AG10803 (cell line): ENCODE results near the gene TRAPPC14.
A peak's percentile ranks its signal among the peaks of the same experiment; 100 is the strongest.
"Not testable (repeated sequence)": the region's sequence is repeated elsewhere in the genome, so short reads cannot be mapped to it uniquely, and the experiment has no call there.

Experiments used
- DNase-seq: peaks from one replicate; pipeline ENCODE4 v3.0.0; 2010; ENCODE audit warnings: low read depth
- H3K4me3 ChIP-seq: 2 replicates; pipeline ENCODE4 v1.5.1; 2011; ENCODE audit warnings: mild to moderate bottlenecking, low read length, control low read depth
- TF ChIP-seq, protein P1 (sequence below): conservative IDR thresholded peaks from 2 replicates; pipeline ENCODE4 v1.5.1; 2011; ENCODE audit warnings: mild to moderate bottlenecking, low read length, control low read depth, inconsistent platforms

The TRAPPC14 gene

DNA sequence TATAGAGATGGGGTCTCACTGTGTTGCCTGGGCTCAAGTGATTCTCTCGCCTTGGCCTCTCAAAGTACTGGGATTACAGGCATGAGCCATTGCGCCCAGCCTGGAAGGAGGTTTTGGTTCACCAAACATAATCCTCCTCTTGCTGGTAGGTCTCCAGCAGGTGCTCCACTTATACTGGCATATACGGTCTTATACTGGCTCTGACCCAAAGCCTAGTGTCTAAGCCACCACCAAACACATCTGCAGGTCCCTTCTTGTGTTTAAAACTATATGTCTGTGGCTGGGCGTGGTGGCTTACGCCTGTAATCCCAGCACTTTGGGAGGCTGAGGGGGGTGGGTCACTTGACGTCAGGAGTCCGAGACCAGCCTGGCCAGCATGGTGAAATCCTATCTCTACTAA lies 26.4 kb downstream of the TRAPPC14 start:
- TF ChIP-seq, protein P1, sequence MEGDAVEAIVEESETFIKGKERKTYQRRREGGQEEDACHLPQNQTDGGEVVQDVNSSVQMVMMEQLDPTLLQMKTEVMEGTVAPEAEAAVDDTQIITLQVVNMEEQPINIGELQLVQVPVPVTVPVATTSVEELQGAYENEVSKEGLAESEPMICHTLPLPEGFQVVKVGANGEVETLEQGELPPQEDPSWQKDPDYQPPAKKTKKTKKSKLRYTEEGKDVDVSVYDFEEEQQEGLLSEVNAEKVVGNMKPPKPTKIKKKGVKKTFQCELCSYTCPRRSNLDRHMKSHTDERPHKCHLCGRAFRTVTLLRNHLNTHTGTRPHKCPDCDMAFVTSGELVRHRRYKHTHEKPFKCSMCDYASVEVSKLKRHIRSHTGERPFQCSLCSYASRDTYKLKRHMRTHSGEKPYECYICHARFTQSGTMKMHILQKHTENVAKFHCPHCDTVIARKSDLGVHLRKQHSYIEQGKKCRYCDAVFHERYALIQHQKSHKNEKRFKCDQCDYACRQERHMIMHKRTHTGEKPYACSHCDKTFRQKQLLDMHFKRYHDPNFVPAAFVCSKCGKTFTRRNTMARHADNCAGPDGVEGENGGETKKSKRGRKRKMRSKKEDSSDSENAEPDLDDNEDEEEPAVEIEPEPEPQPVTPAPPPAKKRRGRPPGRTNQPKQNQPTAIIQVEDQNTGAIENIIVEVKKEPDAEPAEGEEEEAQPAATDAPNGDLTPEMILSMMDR, result no peak
- no peak for DNase-seq
- H3K4me3 ChIP-seq, result no peak overlapping the region

DNA sequence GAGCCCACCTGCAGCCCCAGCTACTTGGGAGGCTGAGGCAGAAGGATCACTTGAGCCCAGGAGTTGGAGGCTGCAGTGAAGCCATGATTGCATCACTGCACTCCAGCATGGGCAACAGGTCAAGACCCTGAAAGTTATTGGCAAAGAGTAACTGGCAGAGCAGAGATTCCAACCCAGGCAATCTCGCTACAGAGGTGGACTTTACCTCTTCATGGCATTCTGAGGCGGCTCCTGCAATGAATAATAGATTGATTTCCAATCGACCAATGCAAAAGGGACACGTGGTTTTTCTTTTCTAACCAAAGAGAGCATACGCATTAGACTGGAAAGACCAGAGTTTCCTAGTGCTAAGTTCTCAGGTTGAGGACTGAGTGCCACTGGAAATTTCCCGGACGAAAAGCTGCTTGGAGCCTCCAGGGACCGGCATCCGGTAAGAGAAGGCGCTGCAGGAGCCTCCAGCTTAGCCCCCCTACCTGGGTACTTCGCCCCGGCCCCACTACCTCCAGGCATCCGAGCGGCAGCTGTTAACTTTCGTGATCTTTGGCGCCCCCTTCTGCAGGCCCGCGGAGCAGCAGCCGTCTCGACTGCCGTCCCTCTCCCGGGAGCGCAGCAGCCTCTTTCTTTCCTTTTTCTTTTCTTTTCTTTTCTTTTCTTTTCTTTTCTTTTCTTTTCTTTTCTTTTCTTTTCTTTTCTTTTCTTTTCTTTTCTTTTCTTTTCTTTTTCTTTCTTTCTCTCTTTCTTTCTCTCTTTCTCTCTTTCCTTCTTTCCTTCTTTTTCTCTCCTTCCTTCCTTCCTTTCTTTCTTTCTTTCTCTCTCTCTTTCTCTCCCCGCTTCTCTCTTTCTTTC lies 27.7 kb downstream of the TRAPPC14 start:
- peak overlapping the region; percentile 10 for H3K4me3 ChIP-seq
- DNase-seq, result peak; percentile 33

DNA sequence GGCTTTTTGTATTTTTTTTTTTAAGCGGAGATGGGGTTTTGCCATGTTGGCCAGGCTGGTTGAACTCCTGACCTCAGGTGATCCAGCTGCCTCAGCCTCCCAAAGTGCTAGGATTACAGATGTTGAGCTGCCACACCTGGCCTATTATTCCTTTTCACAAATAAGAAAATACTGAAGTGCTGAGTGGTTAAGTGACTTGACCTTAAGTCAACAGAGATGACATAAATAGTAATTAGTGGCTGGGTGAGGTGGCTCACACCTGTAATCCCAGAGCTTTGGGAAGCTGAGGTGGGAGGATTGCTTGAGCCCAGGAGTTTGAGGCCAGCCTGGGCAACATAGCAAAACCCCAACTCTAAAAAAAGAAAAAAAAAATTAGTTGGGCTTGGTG lies 28.3 kb downstream of the TRAPPC14 start:
- DNase-seq, H3K4me3 ChIP-seq: not testable (repeated sequence)

More for the DNA sequence above, 27.7 kb downstream of the TRAPPC14 start:
- TF ChIP-seq, protein P1, result peak; percentile 75

DNA sequence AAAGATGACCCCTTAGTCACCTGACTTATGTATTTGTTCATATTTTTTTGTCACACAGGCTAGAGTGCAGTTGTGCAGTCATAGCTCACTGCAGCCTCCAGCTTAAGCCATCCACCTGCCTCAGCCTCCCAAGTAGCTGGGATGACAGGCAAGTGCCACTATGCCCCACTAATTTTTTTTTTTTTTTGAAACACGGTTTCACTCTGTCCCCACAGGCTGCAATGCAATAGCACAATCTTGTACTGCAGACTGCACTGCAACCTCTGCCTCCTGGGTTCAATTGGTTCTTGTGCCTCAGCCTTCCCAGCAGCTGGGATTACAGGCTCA lies 29.9 kb downstream of the TRAPPC14 start:
- TF ChIP-seq, protein P1, result no peak
- no peak for DNase-seq
- no peak overlapping the region for H3K4me3 ChIP-seq

DNA sequence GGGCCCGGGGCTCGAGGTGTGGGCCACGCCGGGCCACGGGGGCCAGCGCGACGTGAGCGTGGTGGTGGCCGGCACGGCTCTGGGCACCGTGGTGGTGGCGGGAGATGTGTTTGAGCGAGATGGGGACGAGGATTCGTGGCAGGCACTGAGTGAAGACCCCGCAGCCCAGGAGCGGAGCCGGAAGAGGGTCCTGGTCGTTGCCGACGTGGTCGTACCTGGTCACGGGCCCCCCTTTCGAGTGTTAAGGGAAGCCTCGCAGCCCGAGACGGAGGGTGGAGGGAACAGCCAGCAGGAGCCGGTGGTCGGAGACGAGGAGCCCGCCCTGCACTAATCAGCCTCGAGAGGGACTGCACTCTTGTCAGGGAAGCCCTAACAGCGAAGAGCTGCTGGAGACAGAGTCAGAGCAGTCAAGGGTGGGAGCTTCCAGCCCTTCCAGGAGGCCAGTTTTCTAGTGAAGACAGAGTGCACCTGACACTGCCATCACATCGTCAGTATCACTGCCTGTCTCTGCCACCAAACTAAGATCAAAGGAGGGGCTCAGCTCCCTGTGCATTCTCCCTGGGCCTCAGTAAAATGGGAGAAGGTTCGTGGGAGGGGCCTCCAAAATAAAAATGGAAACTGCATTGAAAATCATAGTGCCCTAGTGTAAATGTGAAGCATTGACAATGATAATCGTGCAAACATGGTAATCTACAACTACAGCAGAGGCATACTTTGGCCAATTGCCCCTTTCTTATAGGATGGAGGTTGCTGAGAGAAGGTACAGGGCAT lies 30.5 kb downstream of the TRAPPC14 start:
- peak overlapping the region; percentile 93 for H3K4me3 ChIP-seq
- TF ChIP-seq, protein P1, result 0 out of 2 replicates have a peak, but pooled peaks have one; percentile 0
- no peak for DNase-seq

DNA sequence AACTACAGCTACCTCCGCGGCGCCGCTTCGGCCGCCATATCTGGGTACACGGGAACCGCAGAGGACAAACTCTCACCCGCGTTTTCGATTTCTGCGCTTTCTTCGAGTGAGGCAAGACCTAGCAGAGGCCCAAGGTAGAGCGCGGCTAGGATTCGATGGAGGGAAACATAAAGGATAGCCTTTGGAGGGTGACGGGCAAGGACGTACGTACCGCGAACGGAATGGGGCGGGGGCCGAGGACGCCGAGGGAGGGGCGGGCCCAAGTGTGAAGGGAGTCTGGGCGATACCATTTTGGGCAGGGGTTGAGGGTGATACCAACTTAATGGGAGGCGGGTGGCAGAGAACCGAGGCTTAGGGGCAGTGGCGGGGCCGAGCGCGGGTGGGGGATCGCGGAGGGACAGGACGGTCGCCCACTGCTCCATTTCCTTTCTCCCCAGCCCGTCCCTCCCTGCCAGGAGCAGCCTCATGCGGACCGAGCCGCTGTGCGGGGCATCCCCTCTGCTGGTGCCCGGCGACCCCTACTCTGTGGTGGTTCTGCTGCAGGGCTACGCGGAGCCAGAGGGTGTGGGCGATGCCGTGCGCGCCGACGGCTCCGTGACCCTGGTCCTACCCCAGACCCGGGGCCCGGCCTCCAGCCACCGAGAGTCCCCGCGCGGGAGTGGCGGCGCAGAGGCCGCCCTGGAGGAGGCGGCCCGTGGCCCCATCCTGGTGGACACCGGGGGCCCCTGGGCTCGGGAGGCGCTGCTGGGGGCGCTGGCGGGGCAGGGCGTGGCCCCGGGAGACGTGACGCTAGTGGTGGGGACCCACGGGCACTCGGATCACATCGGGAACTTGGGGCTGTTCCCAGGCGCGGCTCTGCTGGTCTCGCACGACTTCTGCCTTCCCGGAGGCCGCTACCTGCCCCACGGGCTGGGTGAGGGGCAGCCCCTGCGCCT lies 31.3 kb downstream of the TRAPPC14 start, which contains the start of gene MBLAC1:
Gene MBLAC1, plus strand, starts transcription at position 37 of the 935 bp plus-strand sequence. Its CDS starts 429 bp downstream, at position 466.
- TF ChIP-seq, protein P1, result no peak
- DNase-seq, result peak; percentile 93
- H3K4me3 ChIP-seq, result peak within 1 kb of the TSS; percentile 93
